Melanocyte of skin (primary cell): ENCODE results near the gene KTI12. TPM values are rescaled to one million over a fixed set of nuclear protein-coding genes. Genes with fewer than 3 reads are reported as not detected.

Experiments
- small RNA-seq, 2 donors: library from RNA; depleted of rRNA; stranded (forward); fragments of <200 nt; gene quantifications; one replicate each; pipeline ENCODE3, GENCODE V24; 2012
- total RNA-seq, 2 donors: library from RNA; depleted of rRNA; stranded (reverse); fragments of >200 nt; gene quantifications; 2 replicates each; pipeline ENCODE4 v1.2.3, GENCODE V29; 2012

The KTI12 gene
- total RNA-seq = 10 to 100 TPM; 12.0 to 20.0 TPM

GRCh38 chr1:52033190-52034049, at the start of gene KTI12:
KTI12 (minus strand) TSS chr1:52033810; CDS start chr1:52033761, 49 bp downstream.

GRCh38 chr1:52056163-52056936, 22.7 kb upstream of the KTI12 start, which contains the start of gene BTF3L4:
BTF3L4 (plus strand) TSS chr1:52056295; CDS start chr1:52059848, 3,553 bp downstream.

GRCh38 chr1:52055066-52055865, 21.7 kb upstream of the KTI12 start, which contains the start of gene TXNDC12:
TXNDC12 (minus strand) TSS chr1:52055191; CDS start chr1:52055096, 95 bp downstream.

GRCh38 chr1:51990478-51990965, 43.1 kb downstream of the KTI12 start, which contains the start of gene RAB3B:
RAB3B (minus strand) TSS chr1:51990700; CDS start chr1:51977117, 13,583 bp downstream.

Small RNA genes lying within 50 kb of the gene (small RNA-seq; reads per million reads assigned to genes)
- gene RN7SL290P = 0 reads per million in 2 donors

Other genes starting within 250 kb of the KTI12 start
- 10 to 100 TPM; 48.5 to 65.3 TPM for gene NRDC, start 155.1 kb downstream of the KTI12 start, total RNA-seq
- under 1 TPM; 0.33 to 0.34 TPM for gene RAB3B, start 43.1 kb downstream of the KTI12 start, total RNA-seq
- 10 to 100 TPM; 34.8 to 36.3 TPM for gene TXNDC12, start 21.4 kb upstream of the KTI12 start, total RNA-seq
- 10 to 100 TPM; 35.4 to 44.0 TPM for gene BTF3L4, start 22.5 kb upstream of the KTI12 start, total RNA-seq
- gene ZFYVE9, start 108.3 kb upstream of the KTI12 start, total RNA-seq = 10 to 100 TPM; 20.3 to 22.7 TPM